ENCODE data around the gene IQCH.
A peak's percentile ranks its signal among the peaks of the same experiment; 100 is the strongest.
"Not testable (repeated sequence)": the region's sequence is repeated elsewhere in the genome, so short reads cannot be mapped to it uniquely, and the experiment has no call there.

The IQCH gene

DNA sequence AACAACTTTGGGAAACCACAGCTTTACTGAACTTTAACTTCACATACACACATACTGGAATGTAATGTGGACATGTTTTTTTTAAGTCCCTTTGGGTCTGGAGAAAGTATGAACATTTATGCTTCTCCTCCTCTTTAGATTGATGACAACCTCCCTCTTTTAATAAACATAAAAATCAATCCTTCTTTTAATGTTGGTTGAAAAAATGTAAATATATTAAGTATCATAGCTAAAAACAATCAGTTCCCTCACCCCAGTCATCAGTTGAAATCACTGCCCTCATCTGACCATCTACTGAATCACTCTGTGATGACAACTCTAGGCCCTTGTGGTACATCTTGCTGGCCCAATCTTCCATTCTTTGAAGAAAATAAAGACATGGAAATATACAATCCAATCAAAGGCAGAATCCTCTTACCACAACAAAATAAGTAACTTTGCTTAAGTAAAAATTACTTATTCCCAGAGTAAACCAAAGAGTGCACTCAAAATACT, 6.5 kb upstream of the IQCH start:
- no peak for DNase-seq

DNA sequence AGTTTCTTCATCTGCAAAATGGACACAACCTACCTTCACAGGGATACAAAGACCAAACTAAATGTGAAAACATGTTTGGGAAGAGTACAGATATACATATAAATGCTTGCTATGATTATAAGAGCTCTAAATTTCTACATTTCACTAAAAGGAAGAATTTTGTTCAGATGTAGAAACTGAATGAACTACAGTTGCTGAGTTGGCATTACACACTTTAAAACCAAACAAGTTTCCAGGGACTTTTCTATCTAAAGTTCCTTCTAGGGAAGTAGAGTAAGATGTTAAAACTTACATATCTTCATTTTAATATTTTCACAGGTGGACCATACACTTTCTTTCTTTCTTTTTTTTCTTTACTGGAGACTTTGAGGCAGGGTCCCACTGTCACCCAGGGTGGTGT, 4.8 kb upstream of the IQCH start:
- no peak for DNase-seq

DNA sequence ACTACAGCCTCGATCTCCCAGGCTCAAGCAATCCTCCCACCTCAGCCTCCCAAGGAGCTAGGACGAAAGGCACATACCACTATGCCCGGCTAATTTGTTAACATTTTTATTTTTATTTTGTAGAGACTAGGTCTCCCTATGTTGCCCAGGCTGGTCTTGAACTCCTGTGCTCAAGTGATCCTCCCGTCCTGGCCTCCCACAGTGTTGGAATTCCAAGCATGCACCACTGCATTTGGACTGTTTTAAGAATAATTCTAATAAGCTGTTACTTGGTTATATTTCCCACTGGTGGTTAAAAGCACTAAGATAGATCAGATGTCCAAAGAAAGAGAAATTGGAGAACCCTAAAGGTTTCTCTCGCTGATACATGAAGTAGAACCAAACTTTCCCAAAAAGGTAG, 3.3 kb upstream of the IQCH start:
- DNase-seq: no peak

DNA sequence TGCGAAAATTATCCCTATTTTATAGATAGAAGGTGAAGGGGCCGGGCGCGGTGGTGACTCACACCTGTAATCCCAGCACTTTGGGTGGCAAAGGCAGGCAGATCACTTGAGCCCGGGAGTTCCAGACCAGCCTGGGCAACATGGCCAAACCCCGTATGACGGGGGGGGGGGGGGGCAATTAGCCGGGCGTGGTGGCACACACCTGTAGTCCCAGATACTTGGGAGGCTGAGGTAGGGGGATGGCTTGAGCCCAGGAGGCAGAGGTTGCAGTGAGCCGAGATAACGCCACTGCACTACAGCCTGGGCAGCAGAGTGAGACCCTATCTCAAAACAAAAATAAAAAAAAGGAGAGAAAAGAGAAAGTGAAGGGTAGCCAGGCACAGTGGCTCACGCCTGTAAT, 1.5 kb upstream of the IQCH start:
- DNase-seq: no peak

DNA sequence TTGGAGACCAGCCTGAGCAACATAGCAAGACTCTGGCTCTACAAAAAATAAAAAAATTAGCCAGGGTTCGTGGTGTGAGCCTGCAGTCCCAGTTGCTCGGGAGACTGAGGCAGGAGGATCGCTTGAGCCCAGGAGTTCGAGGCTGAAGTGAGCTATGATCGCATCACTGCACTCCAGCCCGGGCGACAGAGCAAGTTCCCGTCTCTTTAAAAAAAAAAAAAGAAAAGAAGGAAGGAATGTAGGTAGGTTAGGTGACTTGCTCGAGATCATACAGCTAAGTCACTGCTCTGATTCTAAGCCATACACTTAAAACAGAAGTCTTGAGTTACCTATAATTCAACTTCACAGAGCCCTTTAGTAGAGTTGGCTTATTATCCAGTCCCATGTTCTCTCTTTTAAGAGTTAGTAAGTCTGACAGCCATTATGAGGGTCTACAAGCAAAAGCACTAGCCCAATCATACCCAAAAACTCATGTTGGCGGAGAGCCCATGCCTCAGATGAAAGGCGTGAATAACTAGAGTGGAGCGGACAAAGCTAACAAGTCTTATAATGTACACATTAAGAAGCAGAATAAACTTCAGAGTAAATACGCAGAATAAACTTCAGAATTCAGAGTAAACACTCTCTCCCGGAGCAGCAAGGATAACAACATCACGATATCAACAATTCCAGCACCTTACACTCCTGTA, 893 bp upstream of the IQCH start:
- DNase-seq: peak; percentile 52

DNA sequence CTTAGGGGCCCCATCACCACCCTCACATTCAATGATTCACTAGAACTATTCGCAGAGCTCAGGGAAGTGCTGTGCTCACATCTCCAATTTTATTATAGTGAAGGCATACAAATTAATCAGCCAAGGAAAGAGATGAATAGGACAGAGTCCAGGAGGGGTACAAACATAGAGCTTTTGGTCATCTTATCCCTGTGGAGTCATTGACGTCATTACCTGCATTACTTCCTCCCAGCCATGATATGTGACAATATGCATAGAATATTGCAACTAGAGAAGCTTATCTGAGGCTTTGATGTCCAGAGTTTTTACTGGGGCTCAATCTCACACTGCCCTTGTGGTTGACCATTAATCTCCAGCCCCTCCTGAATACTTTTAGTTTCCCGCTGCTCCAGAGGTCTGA, 1.5 kb downstream of the IQCH start:
- DNase-seq: no peak

DNA sequence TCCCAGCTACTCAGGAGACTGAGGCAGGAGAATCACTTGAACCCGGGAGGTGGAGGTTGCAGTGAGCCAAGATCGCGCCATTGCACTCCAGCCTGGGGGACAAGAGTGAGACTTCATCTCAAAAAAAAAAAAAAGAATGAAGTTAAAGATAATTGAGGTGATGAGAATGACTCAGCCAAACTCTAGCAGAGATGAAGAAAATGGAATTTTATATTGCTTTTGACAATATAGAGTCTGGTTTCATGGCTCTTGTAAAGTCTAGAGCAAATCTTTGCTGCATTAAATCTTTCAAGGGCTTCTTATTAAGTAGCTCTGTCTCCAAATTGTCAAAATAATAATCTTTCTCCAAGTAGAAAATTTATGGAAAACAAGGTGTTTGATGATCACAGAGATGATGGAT, 3.8 kb downstream of the IQCH start:
- not testable (repeated sequence) for DNase-seq

DNA sequence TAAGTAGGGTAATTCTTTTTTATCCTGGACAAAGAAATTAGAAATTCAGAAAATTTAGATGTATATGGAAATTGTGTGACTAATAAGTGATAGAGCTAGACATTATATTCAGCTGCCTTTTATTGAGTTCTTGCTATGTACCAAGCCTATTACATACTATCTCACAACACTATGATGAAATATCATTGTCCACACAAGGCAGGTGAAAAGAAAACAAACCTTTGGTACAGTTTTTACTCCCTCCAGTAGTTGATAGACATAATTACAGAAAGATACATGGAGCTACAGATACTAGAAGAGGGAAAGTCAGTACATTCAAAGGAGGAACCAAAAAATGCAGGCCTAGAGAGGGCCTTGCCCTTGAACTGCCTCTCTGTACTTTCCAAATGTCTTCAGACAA, 4.8 kb downstream of the IQCH start:
- no peak for DNase-seq

DNA sequence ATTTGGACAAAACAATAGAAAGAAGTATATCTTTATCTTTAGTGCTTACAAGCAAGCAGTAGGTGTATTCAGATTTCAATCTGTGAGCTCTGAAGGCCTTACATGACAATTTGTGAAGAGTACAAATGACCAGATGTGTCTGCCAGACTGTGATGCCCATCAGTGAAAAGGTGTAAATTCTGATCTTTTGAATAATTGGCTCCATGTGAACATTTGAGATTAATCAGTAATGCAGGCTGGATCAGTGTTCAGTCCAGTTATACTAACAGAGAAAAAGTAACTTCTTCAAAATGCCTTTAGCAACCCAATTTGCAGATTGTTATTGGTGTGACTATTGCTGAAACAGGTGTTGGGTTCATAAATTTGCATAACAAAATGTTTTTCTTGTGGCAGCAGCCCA, 5.2 kb downstream of the IQCH start:
- no peak for DNase-seq

DNA sequence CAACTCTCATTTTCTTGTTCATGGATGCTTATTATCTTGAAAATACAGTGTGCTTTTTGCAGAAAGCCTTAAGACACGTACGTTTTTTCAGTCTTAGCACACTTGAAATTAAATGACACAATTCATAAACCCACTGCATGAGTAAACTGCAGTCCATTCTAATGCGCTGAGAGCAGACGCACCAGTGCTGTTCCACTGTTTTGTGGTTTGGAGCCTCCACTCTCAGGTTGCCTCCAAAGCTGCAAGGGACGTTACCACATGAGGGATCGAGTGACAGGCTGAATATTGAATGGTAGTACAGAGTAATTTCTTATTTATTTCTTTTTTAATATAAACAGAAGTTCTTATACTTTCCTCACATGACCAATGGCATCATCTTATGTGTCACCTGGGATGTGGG, 12.3 kb downstream of the IQCH start:
- DNase-seq: no peak

DNA sequence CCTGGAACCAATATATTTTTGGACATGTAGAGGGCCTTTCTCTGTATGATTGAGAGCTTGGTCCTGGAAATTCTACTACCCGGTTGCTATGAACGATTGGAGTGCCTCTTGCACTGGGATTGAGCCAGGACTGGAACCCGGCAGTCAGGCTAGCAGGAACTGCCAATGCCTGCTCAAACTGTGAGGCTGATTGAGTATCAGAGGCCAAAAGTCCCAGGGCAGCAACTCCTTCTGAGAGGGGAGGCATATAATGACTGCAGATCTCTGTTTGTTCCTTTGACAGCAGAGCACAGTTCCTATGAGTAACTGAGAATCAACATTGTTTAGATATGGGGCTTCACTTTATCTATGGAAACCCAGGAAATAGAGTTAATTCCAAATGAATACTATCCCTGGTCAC, 12.9 kb downstream of the IQCH start:
- DNase-seq: no peak

DNA sequence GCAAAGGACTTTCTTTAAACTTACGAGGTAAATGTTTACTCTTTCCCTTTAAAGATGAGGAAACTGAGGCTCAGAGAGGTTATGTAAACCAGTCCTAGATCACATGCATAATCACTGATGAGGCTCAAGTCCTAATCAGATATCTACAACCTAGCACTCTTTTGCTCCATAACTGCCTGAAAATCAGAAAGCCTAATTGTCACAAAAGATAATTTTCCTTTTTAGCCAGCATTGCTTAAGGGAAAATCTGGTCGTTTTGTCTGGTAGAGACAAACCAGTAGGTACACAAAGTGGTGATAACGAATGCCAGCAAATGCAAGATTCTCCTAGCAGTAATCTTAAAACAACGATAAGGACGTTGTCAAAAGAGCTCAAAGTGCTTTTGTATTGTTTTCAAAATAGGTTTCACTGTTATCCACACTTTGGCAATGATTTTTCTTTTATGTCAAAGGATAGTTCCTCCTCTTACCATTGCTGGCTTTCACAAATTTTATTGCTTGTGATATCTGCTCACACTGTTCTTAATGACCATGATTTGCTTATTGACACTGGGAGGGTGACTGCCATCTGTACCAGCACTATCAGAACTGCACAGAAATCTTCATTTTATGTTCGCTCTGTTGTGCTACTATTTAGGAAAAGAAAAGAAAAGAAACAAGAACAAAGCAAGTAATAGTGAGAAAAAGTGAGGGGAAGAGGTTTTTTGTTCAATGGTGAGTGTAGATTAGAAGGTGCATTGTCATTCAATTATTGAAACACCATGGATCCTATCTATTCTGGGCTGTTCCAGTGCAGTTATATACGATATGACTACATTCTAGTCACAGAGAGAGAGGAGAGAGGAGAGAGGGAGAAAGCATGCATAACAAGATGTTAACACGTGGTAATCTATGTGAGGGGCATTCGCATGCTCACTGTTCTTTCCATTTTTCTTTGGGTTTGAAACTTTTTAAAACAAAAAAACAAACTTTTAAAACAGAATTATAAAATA, 13.7 kb downstream of the IQCH start:
- DNase-seq: no peak

DNA sequence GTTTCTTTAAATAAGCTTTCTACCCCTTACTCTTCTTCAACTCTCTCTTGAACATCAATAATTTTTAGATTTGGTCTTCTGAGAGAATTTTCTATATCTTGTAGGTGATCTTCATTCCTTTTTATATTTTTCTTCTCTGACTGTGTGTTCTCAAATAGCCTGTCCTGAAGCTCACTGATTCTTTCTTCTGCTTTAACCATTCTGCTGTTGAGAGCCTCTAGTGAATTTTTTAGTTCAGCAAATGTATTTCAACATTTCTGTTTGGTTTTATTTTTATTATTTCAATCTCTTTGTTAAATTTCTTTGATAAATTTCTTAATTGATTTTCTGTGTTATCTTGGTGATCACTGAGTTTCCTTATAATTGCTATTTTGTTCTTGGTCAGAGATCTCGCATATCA, 19.6 kb downstream of the IQCH start:
- DNase-seq: no peak

DNA sequence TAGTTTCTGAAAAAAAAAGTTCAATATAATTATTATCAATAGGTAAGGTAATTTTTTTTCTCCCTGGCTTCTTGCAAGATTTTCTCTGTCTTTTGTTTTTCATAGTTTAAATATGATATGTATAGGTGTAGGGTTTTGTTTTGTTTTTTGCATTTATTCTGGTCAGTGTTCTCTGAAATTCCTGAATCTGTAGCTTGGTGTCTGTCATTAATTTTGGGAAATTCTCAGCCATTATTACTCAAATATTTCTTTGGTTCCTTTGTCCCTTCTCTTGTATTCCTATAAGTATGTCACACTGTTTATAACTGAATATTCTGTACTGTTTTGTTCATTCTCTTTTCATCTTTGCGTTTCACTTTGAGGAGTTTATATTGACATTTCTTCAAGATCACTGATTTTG, 22.1 kb downstream of the IQCH start:
- no peak for DNase-seq

DNA sequence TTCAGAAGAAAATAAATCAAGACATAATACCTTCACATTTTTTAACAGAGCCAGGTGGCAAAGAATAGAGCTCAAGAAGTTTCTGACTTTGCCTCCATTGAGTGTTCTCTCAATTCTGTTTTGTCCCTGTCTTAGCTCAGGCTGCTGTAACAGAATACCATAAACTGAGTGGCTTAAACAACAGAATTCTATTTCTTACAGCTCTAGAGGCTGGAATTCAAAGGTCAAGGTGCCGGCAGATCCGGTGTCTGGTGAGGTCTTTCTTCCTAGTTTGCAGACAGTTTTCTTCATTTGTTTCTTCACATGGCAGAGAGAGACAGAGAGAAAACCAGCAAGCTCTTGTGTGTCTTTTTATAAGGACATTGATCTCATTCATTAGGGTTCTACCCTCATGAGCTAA, 25.6 kb downstream of the IQCH start:
- no peak for DNase-seq

DNA sequence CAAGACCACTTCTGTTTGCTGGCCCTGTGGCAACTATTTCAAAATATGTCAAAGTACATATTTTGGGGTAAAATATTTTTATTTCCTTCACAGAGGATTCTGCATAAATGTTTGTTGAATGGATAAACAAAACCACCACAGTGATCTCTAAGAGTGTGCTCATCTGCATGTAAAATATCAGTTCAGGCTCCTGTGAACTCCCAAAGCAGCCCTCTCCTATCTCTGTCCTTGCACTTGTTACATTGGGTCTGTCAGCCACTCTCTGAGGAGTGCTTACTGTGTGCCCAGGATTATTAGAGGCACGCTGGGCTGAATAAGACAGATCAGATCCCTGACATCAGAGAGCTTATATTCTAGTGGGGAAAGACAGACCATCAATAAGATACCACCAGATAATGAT, 27.1 kb downstream of the IQCH start:
- DNase-seq: no peak

DNA sequence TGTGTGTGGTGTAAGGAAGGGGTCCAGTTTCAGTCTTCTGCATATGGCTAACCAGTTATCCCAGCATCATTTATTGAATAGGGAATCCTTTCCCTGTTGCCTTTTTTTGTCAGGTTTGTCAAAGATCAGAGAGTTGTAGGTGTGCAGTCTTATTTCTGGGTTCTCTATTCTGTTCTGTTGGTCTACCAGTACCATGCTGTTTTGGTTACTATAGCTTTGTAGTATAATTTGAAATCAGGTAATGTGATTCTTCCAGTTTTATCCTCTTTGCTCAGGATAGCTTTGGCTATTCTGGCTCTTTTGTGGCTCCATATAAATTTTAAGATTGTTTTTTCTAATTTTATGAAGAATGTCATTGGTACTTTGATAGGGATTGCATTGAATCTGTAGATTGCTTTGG, 31.0 kb downstream of the IQCH start:
- not testable (repeated sequence) for DNase-seq

DNA sequence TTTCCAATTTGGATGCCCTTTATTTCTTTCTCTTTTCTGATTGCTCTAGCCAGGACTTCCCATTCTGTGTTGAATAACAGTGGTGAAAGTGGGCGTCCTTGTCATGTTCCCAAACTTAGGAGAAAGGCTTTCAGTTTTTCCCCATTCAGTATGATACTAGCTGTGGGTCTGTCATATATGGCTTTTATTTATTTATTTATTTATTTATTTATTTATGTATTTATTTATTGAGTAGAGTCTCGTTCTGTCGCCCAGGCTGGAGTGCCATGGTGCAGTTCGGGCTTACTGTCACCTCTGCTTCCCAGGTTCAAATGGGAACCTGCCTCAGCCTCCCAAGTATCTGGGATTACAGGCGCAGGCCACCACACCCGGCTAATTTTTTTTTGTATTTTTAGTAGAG, 31.8 kb downstream of the IQCH start:
- DNase-seq: not testable (repeated sequence)

DNA sequence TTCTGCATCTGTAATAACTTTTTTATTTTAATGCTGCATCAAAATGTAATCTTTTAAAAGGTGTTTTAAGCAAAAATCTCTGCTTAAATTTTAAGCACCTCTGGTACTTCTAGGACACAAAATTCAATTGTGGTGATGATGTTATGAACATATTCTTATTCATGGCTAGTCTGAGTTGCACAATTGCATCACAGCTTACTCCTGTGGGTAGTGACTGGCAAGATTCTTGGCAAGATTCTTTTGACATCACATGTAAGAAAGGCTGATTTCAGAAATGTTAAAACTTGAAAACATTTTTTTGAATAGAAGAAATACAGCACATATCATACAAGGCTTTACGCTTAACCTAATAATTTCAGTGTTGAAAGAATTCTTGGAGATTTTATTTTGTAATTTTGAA, 35.7 kb downstream of the IQCH start:
- peak; percentile 10 for DNase-seq

DNA sequence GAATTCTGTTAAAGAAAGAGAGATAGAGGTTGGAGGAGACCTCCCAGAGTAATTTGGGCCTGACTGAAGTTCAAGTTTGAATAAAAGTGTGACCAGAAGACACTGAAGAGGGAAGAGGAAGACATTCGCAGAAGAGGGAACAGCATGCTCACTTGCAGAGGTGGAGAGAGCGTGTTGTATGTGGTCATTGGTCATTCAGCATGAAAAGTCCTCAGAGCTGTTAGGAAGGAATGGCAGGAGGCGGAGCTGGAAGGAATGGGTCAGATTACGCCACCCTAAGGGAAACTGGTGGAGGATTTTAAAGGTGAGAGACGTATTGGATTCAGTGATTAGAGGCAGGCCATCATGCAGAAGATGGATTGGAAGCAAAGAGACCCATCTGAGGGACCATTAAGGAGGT, 41.6 kb downstream of the IQCH start:
- no peak for DNase-seq

DNA sequence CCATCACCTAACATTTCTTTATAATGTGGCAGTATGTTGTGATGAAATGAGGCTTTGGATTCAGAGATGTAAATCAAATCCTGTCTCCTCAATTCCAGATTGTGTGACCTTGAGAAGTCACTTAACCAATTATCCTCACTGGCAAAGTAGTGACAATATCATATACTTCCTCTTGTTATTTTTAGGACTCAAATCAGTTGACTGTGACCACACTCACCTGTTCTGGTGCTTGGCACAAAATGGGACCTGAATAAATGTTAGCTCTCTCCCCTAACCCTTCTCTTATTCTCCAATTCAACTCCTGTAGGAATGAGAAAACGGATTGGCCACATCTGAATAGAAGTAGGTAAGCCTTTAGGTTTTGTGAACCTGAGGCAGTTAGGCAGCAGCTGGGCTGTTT, 42.1 kb downstream of the IQCH start:
- no peak for DNase-seq

DNA sequence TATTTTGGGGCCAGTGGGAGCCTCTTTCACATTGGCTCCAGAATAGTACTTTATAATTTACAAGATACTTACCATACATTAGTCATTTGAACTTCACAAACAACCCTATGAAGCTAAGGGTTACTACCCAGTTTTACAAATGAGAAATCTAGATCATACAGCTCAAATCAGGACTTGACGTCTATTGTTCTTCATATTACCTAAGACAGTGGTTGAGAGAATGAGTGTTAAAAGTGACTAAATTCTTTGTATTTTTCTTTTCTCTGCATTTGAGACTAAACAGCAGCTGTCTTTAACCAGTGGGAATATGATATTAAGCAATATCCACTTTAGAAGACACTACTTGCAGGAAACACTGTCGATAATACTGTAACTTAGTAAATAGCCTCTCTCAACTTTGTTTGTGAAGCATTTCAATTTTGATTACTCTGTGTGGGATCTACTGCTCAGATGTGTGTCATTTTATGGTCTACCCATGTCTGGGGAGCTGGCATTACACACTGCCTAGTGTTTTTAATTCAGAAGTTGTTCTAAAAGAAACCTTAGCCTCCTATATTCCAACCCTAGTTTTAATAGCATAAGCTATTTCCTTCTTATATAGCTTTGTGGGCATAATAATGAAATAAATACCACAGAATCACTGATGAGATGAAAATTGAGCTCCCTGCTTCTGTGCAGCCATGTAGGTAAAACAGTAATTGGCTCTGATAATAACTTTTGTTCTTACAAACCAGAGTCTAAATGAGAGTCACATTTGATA, 45.9 kb downstream of the IQCH start:
- DNase-seq: no peak
